Measurements from ENCODE around the gene KRT12. TPM values are rescaled to one million over a fixed set of nuclear protein-coding genes. Genes with fewer than 3 reads are reported as not detected.

KRT12 gene
- polyA plus RNA-seq, 1 donor (not counting 4 experiments of a cell fraction or from before 2014, with no cell fraction given), result not detected

DNA sequence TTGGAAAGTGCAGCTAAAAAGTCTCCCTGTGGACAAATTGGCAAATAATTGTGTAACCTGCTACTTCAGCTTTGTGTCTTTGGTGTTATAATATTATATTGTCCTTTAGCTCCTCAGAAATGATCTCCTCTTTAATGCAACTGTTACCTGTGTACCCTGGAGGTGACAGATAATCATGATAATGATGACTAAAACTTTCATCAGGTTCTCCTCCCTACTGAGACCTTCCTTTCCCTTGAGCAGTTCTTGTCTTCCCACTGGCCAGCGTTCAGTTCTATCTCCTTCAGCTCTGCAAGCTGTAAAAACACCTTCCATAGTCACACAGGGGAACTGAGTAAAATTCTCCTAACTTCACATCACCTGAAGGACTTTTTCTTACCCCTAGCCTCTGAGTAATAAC is 14.7 kb downstream of the KRT12 start:
- H3K36me3 ChIP-seq (ENCODE audit: control insufficient read depth in 2 of 2, extremely low read depth in 1 of 2, insufficient read depth in 2 of 2, low read length in 2 of 2), result no peaks in the 10 kb centered on the region
- FAIRE-seq (peak; percentile 53), DNase-seq (ENCODE audit: low read depth, low spot score) (no peak)
- no peaks in the 10 kb centered on the region for H4K20me1 ChIP-seq (ENCODE audit: control insufficient read depth, extremely low read depth, insufficient read depth, low read length)
- H2AFZ ChIP-seq (ENCODE audit: control insufficient read depth, low read length), result no peak overlapping the region
- no peaks in the 10 kb centered on the region for H3K9me3 ChIP-seq (ENCODE audit: control insufficient read depth, low read depth, low read length)
- dilution Hi-C loops (cut with MboI; ENCODE audit: extremely low pct_ligation_motif_present, low sequenced_read_pairs), result no loop called here
- H3K4me2 ChIP-seq (ENCODE audit: control insufficient read depth, extremely low read depth, insufficient read depth, low read depth, low read length), result no peak overlapping the region
- H3K9me1 ChIP-seq (ENCODE audit: control insufficient read depth, extremely low read depth, insufficient read depth, low read length), result no peaks in the 10 kb centered on the region
- no peaks in the 10 kb centered on the region for H3K27me3 ChIP-seq (ENCODE audit: control insufficient read depth, extremely low read depth, insufficient read depth, low read length)
- H3K27ac ChIP-seq (ENCODE audit: control insufficient read depth, insufficient read depth, low read length), result no peak overlapping the region
- H3K4me1 ChIP-seq (ENCODE audit: control insufficient read depth, extremely low read depth, insufficient read depth, low read length), result peaks cover 24% of the 10 kb centered on the region
- no peak overlapping the region for H3K4me3 ChIP-seq (ENCODE audit: control insufficient read depth in 2 of 3, extremely low read depth in 1 of 3, insufficient read depth in 2 of 3, low read depth in 1 of 3, low read length in 3 of 3)
- TF ChIP-seq, protein P1, sequence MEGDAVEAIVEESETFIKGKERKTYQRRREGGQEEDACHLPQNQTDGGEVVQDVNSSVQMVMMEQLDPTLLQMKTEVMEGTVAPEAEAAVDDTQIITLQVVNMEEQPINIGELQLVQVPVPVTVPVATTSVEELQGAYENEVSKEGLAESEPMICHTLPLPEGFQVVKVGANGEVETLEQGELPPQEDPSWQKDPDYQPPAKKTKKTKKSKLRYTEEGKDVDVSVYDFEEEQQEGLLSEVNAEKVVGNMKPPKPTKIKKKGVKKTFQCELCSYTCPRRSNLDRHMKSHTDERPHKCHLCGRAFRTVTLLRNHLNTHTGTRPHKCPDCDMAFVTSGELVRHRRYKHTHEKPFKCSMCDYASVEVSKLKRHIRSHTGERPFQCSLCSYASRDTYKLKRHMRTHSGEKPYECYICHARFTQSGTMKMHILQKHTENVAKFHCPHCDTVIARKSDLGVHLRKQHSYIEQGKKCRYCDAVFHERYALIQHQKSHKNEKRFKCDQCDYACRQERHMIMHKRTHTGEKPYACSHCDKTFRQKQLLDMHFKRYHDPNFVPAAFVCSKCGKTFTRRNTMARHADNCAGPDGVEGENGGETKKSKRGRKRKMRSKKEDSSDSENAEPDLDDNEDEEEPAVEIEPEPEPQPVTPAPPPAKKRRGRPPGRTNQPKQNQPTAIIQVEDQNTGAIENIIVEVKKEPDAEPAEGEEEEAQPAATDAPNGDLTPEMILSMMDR (optimal IDR thresholded peaks at IDR 0.05 in 1 of 3, IDR thresholded peaks at IDR 0.05 in 1 of 3, conservative IDR thresholded peaks at IDR 0.05 in 1 of 3; ENCODE audit: extremely low read depth in 1 of 3, insufficient read depth in 2 of 3, low read length in 3 of 3), result no peak
- no peak for TF ChIP-seq EZH2 (IDR thresholded peaks at IDR 0.05; ENCODE audit: low read length)
- no peak overlapping the region for H3K9ac ChIP-seq (ENCODE audit: control insufficient read depth, extremely low read depth, insufficient read depth, low read length)
- no peaks in the 10 kb centered on the region for H3K79me2 ChIP-seq (ENCODE audit: control insufficient read depth, insufficient read depth, low read length)

DNA sequence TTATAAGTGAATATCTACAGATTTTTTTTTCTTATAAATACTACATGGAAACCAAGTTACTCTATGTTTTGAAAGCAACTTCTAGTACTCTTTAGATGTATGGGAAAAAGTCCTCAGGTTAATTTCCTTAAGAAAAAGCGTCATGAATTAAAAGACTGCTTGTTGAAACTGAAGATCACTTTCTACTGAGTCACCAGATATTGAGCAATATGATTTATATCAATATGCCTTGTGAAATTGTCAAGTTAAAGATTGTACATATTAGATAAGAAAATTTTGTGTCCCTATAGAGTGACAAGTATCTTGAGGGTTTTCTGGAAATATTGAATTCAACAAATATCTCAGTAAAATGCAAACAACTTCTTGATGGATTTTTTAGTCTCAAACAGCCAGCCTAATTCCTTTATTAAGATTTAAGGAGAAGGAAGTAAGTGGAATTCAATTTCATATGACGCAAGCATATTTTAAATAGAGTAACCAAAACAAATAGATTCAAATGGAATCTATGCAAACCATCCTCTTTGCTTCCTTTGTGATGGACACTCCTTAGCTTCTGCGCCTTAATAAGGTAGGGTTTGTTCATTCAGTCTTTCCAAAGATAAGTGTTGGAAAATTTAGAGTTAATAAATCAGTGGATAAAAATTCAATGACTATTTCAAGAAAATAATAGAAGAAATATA is 16.6 kb downstream of the KRT12 start:
- Histone ChIP-seq H3K4me1 (ENCODE audit: control insufficient read depth, extremely low read depth, insufficient read depth, low read length) (peaks cover 24% of the 10 kb centered on the region), H3K36me3 (ENCODE audit: control insufficient read depth in 2 of 2, extremely low read depth in 1 of 2, insufficient read depth in 2 of 2, low read length in 2 of 2) (no peaks in the 10 kb centered on the region), H3K9me3 (ENCODE audit: control insufficient read depth, low read depth, low read length) (no peaks in the 10 kb centered on the region), H3K4me3 (ENCODE audit: control insufficient read depth in 2 of 3, extremely low read depth in 1 of 3, insufficient read depth in 2 of 3, low read depth in 1 of 3, low read length in 3 of 3) (no peak overlapping the region), H3K9me1 (ENCODE audit: control insufficient read depth, extremely low read depth, insufficient read depth, low read length) (no peaks in the 10 kb centered on the region), H3K4me2 (ENCODE audit: control insufficient read depth, extremely low read depth, insufficient read depth, low read depth, low read length) (peak overlapping the region; percentile 2), H3K27ac (ENCODE audit: control insufficient read depth, insufficient read depth, low read length) (peak overlapping the region; percentile 24), H3K9ac (ENCODE audit: control insufficient read depth, extremely low read depth, insufficient read depth, low read length) (no peak overlapping the region), H3K79me2 (ENCODE audit: control insufficient read depth, insufficient read depth, low read length) (no peaks in the 10 kb centered on the region), H4K20me1 (ENCODE audit: control insufficient read depth, extremely low read depth, insufficient read depth, low read length) (no peaks in the 10 kb centered on the region), H3K27me3 (ENCODE audit: control insufficient read depth, extremely low read depth, insufficient read depth, low read length) (no peaks in the 10 kb centered on the region), H2AFZ (ENCODE audit: control insufficient read depth, low read length) (no peak overlapping the region)
- DNase-seq (ENCODE audit: low read depth, low spot score) (no peak), FAIRE-seq (no peak)
- dilution Hi-C loops (cut with MboI; ENCODE audit: extremely low pct_ligation_motif_present, low sequenced_read_pairs), result no loop called here
- no peak for TF ChIP-seq EZH2 (IDR thresholded peaks at IDR 0.05; ENCODE audit: low read length)
- TF ChIP-seq, protein P1 (optimal IDR thresholded peaks at IDR 0.05 in 1 of 3, IDR thresholded peaks at IDR 0.05 in 1 of 3, conservative IDR thresholded peaks at IDR 0.05 in 1 of 3; ENCODE audit: extremely low read depth in 1 of 3, insufficient read depth in 2 of 3, low read length in 3 of 3), result no peak
